ENCODE data around the gene ZNF10.

Gene ZNF10

DNA sequence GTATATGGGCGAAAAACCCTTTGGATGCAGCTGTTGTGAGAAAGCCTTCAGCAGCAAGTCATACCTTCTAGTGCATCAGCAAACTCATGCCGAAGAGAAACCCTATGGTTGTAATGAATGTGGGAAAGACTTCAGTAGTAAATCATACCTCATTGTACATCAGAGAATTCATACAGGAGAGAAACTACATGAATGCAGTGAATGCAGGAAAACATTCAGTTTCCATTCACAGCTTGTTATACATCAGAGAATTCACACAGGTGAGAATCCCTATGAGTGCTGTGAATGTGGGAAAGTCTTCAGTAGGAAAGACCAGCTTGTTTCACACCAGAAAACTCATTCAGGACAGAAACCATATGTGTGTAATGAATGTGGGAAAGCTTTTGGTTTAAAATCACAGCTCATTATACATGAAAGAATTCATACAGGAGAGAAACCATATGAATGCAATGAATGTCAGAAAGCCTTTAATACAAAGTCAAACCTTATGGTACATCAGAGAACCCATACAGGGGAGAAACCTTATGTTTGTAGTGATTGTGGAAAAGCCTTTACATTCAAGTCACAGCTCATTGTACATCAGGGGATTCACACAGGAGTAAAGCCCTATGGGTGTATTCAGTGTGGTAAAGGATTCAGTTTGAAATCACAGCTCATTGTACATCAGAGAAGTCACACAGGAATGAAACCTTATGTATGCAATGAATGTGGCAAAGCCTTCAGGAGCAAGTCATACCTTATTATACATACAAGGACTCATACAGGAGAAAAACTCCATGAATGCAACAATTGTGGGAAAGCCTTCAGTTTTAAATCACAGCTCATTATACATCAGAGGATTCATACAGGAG lies 72.3 kb downstream of the ZNF10 start:
- no peak for DNase-seq

DNA sequence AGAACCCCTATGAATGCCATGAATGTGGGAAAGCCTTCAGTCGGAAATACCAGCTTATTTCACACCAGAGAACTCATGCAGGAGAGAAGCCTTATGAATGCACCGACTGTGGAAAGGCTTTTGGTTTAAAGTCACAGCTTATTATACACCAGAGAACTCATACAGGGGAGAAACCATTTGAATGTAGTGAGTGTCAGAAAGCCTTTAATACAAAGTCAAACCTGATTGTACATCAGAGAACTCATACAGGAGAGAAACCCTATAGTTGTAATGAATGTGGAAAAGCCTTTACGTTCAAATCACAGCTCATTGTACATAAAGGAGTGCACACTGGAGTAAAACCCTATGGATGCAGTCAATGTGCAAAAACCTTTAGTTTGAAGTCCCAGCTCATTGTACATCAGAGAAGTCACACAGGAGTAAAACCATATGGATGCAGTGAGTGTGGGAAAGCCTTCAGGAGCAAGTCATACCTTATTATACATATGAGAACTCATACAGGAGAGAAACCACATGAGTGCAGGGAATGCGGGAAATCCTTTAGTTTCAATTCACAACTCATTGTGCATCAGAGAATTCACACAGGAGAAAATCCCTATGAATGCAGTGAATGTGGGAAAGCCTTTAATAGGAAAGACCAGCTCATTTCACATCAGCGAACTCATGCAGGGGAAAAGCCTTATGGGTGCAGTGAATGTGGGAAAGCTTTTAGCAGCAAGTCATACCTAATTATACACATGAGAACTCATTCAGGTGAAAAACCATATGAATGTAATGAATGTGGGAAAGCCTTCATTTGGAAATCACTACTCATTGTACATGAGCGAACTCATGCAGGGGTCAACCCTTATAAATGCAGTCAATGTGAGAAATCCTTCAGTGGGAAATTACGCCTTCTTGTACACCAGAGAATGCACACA lies 73.2 kb downstream of the ZNF10 start:
- DNase-seq, result no peak

DNA sequence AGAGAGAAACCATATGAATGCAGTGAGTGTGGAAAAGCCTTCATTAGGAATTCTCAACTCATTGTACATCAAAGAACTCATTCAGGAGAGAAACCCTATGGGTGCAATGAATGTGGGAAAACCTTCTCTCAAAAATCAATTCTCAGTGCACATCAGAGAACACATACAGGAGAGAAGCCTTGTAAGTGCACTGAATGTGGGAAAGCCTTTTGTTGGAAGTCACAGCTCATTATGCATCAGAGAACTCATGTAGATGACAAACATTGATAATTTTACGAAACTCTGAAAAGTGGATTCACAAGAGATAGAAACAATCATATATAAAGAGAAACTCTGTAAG lies 73.8 kb downstream of the ZNF10 start:
- no peak for DNase-seq

DNA sequence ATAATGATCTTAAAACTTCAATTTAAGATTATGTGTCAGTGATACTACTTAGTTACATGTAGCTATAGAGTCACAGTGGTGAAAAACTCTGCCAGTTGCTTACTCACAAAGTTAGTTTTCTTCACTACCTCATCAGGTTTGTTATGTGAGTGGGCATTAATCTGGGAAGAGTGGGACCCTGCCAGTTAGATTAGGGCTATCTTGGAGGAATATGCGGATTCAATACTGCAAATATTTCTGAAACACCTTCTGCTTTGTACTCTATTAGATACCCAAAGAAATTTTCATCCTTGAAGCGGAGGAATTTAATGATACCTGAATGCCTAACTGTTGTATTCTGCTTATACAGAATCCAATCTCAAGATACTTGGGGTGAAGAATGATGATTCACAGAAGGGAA lies 76.0 kb downstream of the ZNF10 start:
- no peak for DNase-seq
